SH-SY5Y (cell line): ENCODE data around the gene CYP4F12.

Experiments used
- GATA2 ChIP-seq: IDR thresholded peaks from 2 replicates; pipeline ENCODE4 v1.6.1; 2011; ENCODE audit warnings: mild to moderate bottlenecking, low read depth, low read length
- GATA3 ChIP-seq: IDR thresholded peaks from 2 replicates; pipeline ENCODE4 v1.6.1; 2011; ENCODE audit warnings: low read depth, mild to moderate bottlenecking, low read length, moderate library complexity

DNA sequence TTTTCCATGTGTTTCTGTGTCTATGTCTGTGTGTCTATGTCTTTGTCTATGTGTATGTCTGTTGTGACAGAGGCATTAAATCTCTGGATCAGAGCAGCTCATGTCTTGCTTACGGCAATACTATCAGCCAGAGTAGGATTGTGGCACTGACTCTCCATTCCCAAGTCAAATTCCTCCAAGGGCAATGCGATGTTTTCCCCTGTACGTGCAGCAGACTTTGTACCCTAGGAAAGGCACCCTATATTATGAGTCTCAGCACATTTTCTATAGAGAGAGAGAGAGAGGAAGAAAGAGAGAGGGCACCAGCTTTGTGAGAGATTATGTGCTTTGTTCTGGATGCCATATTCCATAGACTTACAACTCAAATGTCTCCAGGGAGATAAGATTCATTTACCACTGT is 21.1 kb upstream of the CYP4F12 start:
- no peak for TF ChIP-seq GATA2
- TF ChIP-seq GATA3, result no peak
